H1 (cell line): Measurements from ENCODE around the gene ICOSLG. TPM values are rescaled to one million over a fixed set of nuclear protein-coding genes. Genes with fewer than 3 reads are reported as not detected.

ENCODE experiments used
- ASH2L ChIP-seq: fragments of 200-600, 300-600 bp; sonication (generic); IDR thresholded peaks from one replicate; pipeline ENCODE4 v1.7.1; 2017; ENCODE audit warnings: low read length
- ATF3 ChIP-seq: IDR thresholded peaks from 2 replicates; pipeline ENCODE4 v1.6.1; 2011; ENCODE audit warnings: low read depth, mild to moderate bottlenecking, low read length; ENCODE audit not compliant: insufficient read depth
- CHD2 ChIP-seq: IDR thresholded peaks from 2 replicates; pipeline ENCODE4 v1.6.1; 2012; ENCODE audit warnings: low read length, improper control_type of control experiment
- CHD7 ChIP-seq: fragments of 300-600 bp; sonication (generic); IDR thresholded peaks from 2 replicates; pipeline ENCODE4 v1.7.1; 2012; ENCODE audit warnings: low read length, moderate library complexity, mild to moderate bottlenecking, inconsistent platforms; ENCODE audit not compliant: insufficient replicate concordance
- EGR1 ChIP-seq: IDR thresholded peaks from 2 replicates; pipeline ENCODE4 v1.6.1; 2011; ENCODE audit warnings: low read depth, low read length, borderline replicate concordance
- POLR2A ChIP-seq, 2 experiments: IDR thresholded peaks; 1 replicate in 1 of 2; 2 replicates in 1 of 2; pipeline ENCODE4 v1.6.1; 2011; ENCODE audit warnings: low read depth in 2 of 2, low read length in 2 of 2, mild to moderate bottlenecking in 2 of 2; ENCODE audit errors: control extremely low read depth in 1 of 2
- RAD21 ChIP-seq, 2 experiments: IDR thresholded peaks in 1 of 2; conservative IDR thresholded peaks in 1 of 2; 2 replicates each; pipeline ENCODE4 v1.6.1; 2011; ENCODE audit warnings: low read depth in 2 of 2, low read length in 2 of 2, improper control_type of control experiment in 1 of 2, inconsistent platforms in 1 of 2, mild to moderate bottlenecking in 1 of 2, moderate library complexity in 1 of 2
- SIN3A ChIP-seq, 2 experiments: IDR thresholded peaks in 1 of 2; conservative IDR thresholded peaks in 1 of 2; 2 replicates each; pipeline ENCODE4 v1.6.1; 2011 to 2012; ENCODE audit warnings: low read length in 2 of 2, improper control_type of control experiment in 1 of 2, low read depth in 1 of 2, mild to moderate bottlenecking in 1 of 2
- SIRT6 ChIP-seq: IDR thresholded peaks from one replicate; pipeline ENCODE4 v1.7.1; 2012; ENCODE audit warnings: low read length, inconsistent platforms
- TCF12 ChIP-seq: IDR thresholded peaks from 2 replicates; pipeline ENCODE4 v1.6.1; 2011; ENCODE audit warnings: low read depth, mild to moderate bottlenecking, low read length
- polyA plus RNA-seq, 7 experiments: library from polyadenylated mRNA; depleted of rRNA in 3 of 7; stranded (reverse) in 5 of 7; unstranded in 2 of 7; fragments of >200 nt in 5 of 7; fragments of 200-250 nt in 2 of 7; gene quantifications; 1 replicate in 5 of 7; 2 replicates in 1 of 7; 4 replicates in 1 of 7; pipeline versions ENCODE4 v1.2.1 to v1.2.3, GENCODE V29; 2011 to 2013; ENCODE audit warnings: missing spikeins in 2 of 7, mixed read lengths in 2 of 7
- total RNA-seq: library from RNA; stranded (reverse); fragmentation: NEBNext Ultra II Directional; extraction: Animal tissue kit (Norgen Biotek cat#: 25700); gene quantifications from 2 replicates; pipeline ENCODE4 v1.2.1, GENCODE V29; 2021

The ICOSLG gene
- total and polyA plus RNA-seq, 2 of the 8 experiments (the other 6 are each of a cell fraction or from before 2014, with no cell fraction given) = 2.3 to 5.5 TPM

- TF ChIP-seq CHD7 = no peak
- TF ChIP-seq POLR2A (IDR thresholded peaks at IDR 0.05; ENCODE audit: control extremely low read depth in 1 of 2, low read depth in 2 of 2, low read length in 2 of 2) = no peak
- no peak for TF ChIP-seq SIN3A (conservative IDR thresholded peaks at IDR 0.05 in 1 of 2, IDR thresholded peaks at IDR 0.05 in 1 of 2; ENCODE audit: low read depth in 1 of 2, low read length in 2 of 2)
- TF ChIP-seq EGR1 = no peak
- no peak for TF ChIP-seq ASH2L
- no peak for TF ChIP-seq ATF3
- TF ChIP-seq CHD2 = no peak
- no peak for TF ChIP-seq TCF12
- no peak for TF ChIP-seq RAD21 (IDR thresholded peaks at IDR 0.05 in 1 of 2, conservative IDR thresholded peaks at IDR 0.05 in 1 of 2; ENCODE audit: low read depth in 2 of 2, low read length in 2 of 2)
- TF ChIP-seq SIRT6 = no peak
Measured at GRCh38 chr21:44282370-44282769, 41.6 kb upstream of the ICOSLG start (continued).
